GM19324 (cell line): ENCODE data around the gene PARVA.

Experiments
- ATAC-seq: cut with Tn5 transposase; IDR thresholded peaks from one replicate; pipeline ENCODE4 v1.9.1; 2021; ENCODE audit warnings: mild to moderate bottlenecking, moderate library complexity; ENCODE audit not compliant: unreplicated experiment, low FRiP score

Gene PARVA

DNA sequence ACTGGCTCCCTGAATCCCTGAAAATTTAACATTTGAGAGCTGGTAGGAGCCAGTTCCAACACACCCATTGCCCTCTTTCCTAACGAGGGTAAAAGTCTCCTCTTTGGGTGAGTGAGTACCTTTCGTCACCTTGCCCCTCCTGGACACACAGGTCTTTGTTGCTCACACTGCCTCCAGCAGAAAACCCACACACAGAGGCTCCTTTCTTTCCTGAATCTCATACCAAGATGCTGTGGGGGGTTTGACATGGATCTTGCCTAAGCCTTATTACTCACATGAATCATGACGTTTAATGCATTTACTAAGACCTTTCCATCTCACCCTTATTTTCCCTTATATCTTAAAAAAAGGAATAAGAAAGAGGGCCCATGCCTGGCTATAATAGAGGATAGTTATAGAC is 53.0 kb downstream of the PARVA start:
- ATAC-seq, result no peak

DNA sequence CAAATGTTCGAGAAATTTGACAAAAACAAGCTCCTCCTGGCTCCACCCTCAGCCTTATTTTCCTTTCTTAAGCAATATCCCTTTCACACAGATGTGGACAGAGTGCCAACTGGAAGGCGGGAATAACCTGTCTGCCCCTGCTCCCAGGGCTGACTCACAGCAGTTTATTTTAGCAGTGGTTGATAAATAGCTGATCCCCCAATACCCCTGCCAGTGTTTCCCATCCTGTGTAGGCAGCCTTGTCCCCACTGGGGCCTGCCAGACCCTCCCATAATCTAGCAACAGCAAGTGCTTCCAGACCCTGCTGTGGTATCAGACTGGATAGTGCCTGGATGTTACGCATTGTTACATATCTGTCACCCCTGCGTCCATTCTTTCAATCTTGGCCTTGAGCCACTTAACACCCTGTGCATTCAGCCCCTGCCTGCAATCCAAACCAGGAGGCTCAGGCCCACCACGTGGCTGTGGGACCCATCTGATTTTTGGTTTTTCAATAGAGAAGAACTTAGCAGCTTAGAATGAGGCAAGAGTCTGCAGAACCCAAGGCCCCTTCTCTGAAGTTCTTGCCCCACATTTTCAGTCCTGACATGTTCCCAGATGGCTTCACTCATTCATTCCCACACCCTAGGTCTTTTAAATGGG is 53.7 kb downstream of the PARVA start:
- ATAC-seq, result no peak

DNA sequence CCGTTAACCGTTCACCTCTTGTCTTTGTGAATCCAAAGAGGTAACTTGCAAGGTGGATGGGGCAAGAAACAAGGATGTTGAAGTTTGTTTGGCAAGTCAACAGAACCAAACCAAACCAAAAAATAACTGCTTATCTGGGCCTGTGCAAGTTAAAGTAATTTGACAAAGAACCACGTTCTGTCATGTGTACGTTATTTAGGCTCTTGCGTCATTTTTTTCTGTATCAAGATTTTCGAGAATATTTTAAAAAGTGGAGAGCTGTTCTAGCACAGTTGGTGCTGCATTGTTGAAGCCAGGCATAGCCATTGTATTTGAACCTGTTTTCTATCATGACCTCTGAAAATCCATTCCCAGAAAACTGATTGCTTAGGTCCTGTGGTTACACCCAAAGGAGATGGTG is 55.1 kb downstream of the PARVA start:
- ATAC-seq, result no peak

DNA sequence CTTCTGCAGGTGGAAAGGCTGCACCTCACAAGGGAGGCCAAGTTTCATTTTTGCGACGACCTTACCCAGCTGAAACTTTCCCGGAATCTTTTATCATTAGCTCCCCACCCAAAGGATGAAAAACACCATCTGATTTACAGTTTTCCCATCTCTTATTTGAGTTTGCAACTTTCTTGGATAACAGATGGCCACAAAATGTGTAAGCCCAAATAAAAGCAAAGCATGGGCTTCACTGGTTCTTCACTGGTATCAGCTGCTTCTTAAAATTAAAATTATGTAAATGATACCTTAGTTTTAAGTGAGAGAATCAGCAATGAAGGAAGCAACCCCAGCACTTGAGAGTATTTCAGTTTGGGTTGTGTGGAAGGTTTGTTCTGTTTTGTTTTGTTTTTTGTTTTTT is 55.8 kb downstream of the PARVA start:
- no peak for ATAC-seq

DNA sequence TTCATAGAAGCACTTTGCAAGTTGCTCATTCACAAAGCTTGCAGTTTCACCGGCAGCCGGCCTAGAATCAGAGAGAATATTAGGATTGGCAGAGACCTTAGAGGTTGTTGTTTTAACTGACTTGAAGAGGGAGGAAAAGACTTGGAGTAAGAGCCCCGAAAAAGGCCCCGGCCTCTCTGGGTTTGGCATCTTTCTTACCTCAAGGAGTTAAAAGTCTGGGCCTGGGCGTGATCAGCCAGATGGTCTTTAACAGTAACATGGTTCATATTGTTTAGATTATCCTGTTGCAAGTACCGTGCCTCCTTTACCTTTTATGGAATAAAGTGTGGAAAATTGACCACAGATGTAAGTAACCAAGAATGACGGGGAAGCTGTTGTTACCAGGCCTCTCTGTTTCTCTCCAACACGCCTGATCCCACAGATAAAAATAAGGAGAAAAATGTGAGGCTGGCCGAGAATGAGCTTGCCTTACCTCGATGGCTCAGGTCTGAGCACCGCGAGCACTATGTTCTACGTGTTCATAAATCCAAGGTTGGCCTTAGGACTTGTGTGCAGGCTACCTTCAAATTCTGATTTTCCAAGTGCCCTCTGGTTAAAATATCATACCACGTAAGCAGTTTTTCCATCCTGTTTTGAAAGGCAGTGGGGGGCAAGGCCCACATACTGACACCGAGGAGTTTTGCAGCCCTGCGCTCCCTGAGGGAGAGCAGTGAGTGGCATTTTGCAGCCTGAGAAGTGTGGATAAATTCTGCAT is 56.4 kb downstream of the PARVA start:
- ATAC-seq, result no peak

DNA sequence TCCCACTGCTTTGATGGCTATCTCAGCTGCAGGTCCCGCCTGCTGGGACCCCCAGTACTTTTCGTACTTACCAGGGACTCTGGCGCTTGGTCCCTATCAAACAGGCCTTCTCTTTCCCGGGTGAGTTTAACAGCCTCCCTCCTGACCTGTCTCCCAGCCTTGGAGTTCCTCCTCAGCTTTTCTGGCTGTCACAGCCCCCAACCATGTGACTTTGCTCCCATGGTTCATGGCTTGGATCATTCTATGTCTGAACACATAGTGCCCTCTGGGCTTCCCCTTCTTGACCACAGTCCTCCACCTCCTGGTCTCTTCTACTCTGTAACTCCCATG is 56.9 kb downstream of the PARVA start:
- no peak for ATAC-seq

DNA sequence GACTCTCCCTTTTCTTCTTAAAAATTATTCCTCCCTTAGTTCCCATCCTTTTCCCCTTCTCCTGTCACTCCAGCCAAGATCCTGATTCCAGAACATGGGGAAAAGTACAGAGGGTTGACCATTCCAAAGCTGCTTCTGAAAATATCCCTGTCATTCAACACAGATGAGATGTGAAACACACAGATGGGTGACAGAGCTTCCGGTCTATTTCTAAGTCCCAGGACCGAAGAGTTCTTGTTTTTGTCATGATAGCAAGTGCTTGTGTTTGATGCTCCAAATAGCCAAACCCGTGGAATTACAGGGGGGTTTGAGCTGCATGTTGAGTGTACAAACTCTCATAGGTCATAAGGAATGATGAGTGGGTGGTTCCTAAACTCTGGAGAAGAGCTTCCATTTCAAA is 57.9 kb downstream of the PARVA start:
- ATAC-seq, result no peak

DNA sequence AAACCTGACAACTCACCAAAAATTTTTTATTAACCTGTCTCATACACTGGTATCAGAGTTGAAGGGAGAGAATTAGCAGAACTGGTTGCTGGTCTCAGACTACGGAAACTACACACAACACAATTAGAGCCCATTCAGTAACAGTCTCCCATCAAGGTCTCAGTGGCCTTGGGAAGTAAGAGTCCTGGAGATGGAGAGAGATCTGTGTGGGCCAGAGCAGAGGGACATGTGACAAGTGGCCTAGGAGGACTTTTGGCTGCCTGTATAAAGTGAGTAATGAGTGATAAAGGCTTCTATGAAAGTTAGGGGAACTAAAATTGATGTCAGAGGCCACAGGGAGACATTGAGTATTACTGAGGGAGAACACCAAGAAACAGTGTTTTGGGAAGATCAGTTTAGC is 58.9 kb downstream of the PARVA start:
- ATAC-seq, result no peak

DNA sequence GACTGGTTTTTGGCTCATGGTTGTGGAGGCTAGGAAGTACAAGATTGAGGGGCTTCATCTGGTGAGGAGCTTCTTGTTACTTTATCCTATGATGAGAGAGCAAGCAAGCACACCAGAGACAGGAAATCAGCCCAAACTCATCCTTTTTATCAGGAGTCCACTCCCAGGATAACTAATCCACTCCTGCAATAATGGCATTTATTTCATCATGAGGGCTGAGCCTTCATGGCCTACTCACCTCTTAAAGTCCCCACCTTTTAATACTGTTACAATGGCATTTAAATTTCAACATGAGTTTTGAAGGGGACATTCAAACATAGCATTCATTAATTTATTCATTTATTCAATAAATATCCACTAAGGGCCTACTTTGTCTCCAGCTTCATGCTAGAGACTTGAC is 60.9 kb downstream of the PARVA start:
- no peak for ATAC-seq

DNA sequence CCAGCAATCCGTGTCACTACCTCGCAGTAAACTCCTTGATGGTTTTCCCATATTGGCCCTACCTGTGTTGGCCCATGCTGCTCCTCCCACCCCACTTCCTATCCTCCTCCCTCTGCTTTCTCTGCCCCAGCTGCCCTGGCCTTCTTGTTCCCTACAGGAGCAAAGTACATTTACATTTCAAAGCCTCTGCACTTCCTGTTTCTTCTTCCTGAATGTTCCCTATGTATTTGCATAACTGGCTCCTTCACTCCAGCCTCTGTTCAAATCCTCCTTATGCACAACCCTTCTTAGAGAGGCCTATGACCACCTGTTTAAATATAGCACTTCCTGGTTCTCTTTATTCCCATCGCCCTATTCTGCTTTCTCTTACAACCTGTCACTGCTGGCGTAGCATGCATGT is 62.2 kb downstream of the PARVA start:
- no peak for ATAC-seq

DNA sequence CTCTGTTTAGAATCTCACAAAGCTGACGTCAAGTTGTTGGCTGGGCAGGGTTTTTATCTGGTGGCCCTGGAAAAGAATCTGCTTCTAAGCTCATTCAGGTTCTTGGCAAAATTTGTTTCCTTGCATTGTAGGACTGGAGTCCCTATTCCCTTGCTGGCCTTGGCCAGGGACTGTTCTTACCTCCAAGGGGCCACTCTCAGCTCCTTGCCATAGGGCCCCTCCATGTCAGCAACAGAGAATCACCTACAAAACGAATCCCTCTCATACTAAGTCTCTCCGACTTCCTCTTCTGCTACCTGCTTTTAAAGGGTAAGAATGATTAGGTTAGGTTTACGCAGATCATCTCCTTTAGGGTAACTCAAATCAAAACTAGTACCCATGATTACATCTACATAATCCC is 63.2 kb downstream of the PARVA start:
- no peak for ATAC-seq

DNA sequence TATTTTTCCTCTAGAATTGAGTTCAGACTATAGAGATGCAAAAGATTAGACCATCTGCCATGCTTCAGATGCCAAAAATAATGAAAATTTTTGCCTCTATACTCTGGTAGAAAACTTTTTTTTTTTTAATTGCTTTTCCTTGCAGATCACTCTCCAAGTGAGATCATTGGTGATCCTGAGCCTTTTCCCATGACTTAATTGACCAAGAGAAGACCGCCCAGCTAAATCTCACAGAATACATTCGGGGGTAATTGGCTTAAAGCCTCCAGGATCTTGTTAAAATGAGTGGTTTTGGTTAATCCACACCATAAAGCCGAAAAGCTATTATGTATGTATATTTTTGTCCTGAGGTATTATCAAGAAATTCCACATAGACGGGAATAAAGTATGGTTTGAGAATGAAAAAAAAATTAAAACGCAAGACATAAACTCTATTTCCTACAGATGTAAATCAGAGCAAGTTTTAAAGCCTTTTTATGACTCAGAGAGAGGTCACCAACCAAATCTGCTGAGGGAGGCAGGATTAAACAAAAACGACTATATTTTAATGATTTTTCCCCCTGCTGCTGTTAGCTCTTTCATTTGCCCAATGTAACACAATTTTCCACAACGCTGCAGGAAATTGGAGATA is 64.0 kb downstream of the PARVA start:
- ATAC-seq, result no peak

DNA sequence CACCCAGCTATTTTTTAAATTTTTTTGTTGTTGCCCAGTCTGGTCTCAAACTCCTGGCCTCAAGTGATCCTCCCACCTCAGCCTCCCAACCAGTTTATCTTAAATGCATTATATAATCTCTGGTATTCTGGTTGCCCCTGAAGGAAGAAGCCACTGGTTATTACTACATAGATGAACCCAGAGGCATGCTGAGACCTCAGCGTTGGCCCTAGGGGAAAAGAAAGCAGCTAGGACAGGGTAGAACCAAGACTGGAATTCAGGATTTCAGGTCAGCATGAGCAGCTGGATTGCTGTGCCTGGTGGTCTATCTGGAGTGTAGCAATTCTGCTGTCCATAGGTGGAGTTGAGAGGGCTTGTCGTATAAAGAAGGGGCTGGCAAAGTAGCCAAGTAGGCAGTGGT is 67.2 kb downstream of the PARVA start:
- ATAC-seq, result no peak

DNA sequence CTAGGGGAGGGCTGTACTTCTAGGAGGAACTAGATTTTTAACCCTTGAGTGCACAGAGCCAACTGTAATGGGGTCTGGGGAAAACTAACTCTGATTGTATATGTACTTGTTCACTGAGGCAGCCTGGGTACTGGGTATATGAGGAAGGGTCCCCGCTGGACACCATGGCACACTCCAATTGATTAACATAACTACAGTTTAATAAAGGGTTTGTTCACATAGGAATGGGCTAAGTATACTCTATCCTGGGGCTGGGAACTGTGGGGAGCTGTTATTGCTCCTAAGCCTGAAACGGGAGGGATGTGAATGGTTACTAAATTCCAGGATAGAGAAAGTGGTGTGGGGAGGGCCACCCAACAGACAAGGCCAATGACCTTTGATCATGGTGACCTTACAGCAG is 67.6 kb downstream of the PARVA start:
- ATAC-seq, result no peak

DNA sequence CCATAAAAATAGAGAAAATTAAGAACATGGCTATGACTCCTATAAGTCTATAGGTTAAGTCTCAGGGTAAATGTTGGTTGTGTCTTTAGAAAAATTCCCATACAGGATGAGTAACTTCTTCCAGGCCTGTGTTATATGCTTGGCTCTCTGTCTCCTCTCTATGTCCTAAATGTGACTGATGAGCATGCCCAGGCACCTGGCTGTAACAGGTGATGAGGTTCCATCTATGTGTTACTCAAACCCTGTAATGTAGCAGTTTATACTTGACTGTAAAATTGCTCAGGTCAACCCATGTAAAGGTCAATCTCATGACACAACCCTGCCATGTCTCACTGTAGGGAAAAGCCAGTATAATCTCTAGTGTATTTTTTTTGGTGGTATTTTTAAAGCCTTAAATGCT is 69.5 kb downstream of the PARVA start:
- no peak for ATAC-seq

DNA sequence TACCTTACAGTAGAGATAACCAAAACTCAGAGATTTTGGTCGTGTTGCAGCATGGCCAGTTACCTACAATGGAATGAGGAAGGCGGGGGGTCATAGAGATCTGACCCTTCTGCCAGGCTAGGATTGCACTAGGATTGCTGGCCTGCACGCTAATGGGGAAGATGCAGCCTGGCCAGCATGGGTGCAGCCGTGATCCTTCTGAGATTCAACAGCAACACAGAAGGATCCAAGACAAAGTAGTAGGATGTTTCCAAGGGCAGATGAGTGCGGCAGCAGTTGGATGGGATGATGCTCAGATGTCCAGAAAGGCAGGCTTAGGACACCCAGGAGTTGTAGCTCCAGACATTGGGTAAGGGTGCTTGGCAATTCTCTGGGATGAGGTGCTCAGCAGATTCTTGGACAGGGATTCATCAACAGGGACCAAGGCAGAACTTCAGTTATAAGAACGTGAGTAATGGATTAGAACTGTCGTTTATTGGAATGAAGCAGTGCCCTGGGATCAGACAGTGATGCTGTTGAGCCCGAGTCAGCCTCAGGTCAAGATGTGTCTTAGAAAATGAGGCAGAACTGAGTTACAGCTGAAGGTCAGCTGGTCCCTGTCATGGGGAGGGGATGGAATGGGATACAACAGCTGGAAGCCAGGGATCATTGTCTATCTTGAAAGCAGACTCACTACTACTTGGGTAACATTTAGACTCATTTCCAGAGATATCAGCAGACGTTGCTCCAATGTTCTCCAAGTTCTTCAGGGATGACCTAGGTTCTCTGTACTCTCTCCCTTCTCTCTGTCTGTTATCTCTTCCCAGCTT is 71.0 kb downstream of the PARVA start:
- no peak for ATAC-seq

DNA sequence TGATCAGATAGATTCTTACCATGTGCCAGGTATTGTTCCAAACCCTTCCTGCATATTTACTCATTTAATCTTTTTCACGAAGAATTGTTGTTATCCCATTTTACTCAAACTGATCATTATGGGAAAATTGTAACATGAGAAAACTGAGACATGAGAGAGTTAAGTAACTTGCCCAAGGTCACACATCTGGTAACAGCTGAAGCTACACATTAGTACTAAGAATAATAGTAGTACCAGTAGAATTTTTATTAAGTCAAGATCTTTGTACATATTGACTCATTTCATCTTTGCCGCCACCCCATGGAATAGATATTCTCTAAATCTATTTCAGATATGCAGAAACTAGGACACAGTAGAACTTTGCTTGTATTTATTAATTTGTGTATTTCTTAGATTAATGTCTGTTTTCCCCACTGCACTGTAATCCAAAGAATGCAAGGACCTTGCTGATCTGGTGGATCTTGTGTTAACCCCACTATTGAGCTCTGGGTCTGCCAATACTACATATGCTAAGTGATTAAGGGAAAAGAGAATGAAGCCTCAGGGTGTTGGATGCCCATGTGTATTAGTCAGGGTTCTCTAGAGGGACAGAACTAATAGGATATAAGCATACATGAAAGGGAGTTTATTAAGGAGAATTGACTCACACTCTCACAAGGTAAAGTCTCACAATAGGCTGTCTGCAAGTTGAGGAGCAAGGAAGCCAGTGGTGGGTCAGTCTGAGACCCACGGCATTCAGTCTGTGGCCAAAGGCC is 72.8 kb downstream of the PARVA start:
- no peak for ATAC-seq

DNA sequence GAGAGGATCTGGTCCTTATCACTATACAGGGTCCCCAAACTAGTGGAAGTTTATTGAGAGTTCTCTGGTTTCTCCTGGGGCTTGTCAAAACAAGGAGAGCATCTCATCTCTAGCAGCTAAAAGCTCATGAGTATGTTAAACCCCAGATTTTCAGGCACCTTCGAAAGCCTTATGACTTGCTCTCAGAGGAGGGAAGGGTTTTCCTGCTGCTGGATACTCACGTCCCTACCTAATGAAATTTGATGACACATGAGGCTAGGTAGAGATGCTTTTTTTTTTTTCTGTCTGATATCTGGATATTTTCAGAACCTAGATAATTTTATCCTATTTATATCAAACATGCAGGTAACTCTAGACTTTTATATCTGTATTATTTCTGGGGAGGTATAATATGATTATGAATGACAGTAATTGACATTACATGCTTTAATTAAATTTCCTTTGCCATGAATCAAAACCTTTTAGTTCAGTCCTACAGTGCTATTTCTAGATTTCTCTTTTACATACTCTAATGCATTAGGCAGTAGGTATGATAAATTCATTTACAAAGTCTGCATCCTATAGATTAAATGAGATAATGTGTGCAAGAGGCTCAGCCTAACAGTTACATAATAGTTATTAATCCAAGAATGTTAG is 73.9 kb downstream of the PARVA start:
- ATAC-seq, result no peak

DNA sequence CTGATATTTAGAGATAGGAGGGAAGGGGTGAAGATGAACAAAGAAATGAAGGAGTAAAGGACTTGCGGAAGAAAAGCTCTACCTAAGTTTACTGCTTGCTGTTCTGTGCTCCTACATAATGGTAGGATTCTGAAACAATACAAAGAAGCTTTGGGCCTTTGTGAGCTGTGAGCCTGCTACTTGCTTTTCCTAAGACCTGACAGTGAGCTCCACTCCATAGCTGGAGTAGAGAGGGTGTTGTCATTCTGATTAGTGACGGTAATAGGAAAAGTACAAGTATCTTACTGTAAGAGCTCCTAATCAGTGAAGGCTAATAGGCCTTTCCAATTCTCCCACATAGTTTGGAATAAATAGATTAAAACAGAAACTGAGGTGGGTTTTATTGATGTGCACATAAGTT is 75.9 kb downstream of the PARVA start:
- no peak for ATAC-seq

DNA sequence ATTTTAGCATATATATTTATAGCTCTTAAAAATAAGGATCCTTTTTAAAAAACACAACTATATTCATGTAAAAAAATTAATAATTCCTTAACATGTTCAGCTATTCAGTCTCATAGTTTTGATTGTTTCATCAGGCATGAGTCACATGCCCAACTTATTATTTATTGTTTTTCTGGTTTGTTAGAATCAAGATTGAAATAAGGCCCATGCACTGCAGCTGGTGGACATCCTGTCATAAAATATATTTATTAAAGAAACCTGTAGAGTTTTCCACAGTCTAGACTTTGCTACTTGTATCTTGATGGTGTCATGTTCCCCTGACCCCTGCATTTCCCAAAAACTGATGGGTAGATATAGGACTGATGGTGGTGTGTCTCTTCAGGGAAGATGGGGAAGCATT is 77.4 kb downstream of the PARVA start:
- ATAC-seq, result no peak
